Esophagus muscularis mucosa (tissue), 4 donors: ENCODE measurements around the gene MYH7. TPM values are rescaled to one million over a fixed set of nuclear protein-coding genes. Genes with fewer than 3 reads are reported as not detected.

Experiments
- DNase-seq: peaks from one replicate; pipeline ENCODE4 v3.0.0-alpha.2; 2017; ENCODE audit errors: extremely low spot score
- H3K27ac ChIP-seq, 4 donors: fragments of 200-600 bp; sonication (generic); replicated peaks in 1 of 4; 1 replicate in 3 of 4; 2 replicates in 1 of 4; pipeline ENCODE4 v1.5.1; 2016 to 2019; ENCODE audit warnings: mild to moderate bottlenecking in 1 of 4
- H3K27me3 ChIP-seq, 4 donors: fragments of 200-600 bp; sonication (generic); one replicate each; pipeline versions ENCODE4 v1.5.1 to v1.6.0; 2016 to 2019
- H3K36me3 ChIP-seq, 4 donors: fragments of 200-600 bp; sonication (generic); one replicate each; pipeline ENCODE4 v1.5.1; 2016 to 2019
- H3K4me1 ChIP-seq, 4 donors: fragments of 200-600 bp; sonication (generic); one replicate each; pipeline ENCODE4 v1.5.1; 2016 to 2019
- H3K4me3 ChIP-seq, 4 donors: fragments of 200-600 bp; sonication (generic); 1 replicate in 2 of 4; 2 replicates in 2 of 4; pipeline ENCODE4 v1.5.1; 2016 to 2019; ENCODE audit warnings: mild to moderate bottlenecking in 4 of 4, moderate library complexity in 1 of 4
- H3K9me3 ChIP-seq, 4 donors: fragments of 200-600 bp; sonication (generic); 1 replicate in 3 of 4; 2 replicates in 1 of 4; pipeline ENCODE4 v1.5.1; 2016 to 2019
- EP300 ChIP-seq: sonication (generic); formaldehyde crosslinking; IDR thresholded peaks from one replicate; pipeline ENCODE4 v1.6.1; 2017; ENCODE audit warnings: antibody characterized with exemption
- POLR2A ChIP-seq: fragments of 450-650 bp; IDR thresholded peaks from one replicate; pipeline ENCODE4 v1.6.1; 2017; ENCODE audit warnings: antibody characterized with exemption, moderate library complexity, mild to moderate bottlenecking, low read depth
- POLR2AphosphoS5 ChIP-seq, 2 donors: sonication (generic); formaldehyde crosslinking; IDR thresholded peaks; one replicate each; pipeline ENCODE4 v1.6.1; 2017; ENCODE audit warnings: antibody characterized with exemption in 2 of 2
- WGBS: methylation state at CpG from one replicate; pipeline ENCODE4 v1.1.5; 2018; 5-methylcytosine and 5-hydroxymethylcytosine counted together
- intact Hi-C: fragments of 100-400 bp; cut with DNase I; formaldehyde crosslinking; loops from one replicate; pipeline ENCODE4 v1.15.1; 2023
- total RNA-seq, 4 donors: library from RNA; depleted of rRNA; stranded (reverse); fragments of >200 nt; gene quantifications; one replicate each; pipeline versions ENCODE4 v1.1.0 to v1.2.1, GENCODE V29; 2016
- TF ChIP-seq, protein P1 (sequence below), 3 experiments: fragments of 200-600 bp in 2 of 3; fragments of 450-650 bp in 1 of 3; sonication (generic) in 2 of 3; IDR thresholded peaks; one replicate each; pipeline ENCODE4 v1.5.1; 2017 to 2019; ENCODE audit warnings: antibody characterized with exemption in 3 of 3, mild to moderate bottlenecking in 2 of 3, moderate library complexity in 1 of 3

The MYH7 gene
- total RNA-seq, 4 donors from 2014 or later: 0.11 to 0.26 TPM; not detected in 2

DNA sequence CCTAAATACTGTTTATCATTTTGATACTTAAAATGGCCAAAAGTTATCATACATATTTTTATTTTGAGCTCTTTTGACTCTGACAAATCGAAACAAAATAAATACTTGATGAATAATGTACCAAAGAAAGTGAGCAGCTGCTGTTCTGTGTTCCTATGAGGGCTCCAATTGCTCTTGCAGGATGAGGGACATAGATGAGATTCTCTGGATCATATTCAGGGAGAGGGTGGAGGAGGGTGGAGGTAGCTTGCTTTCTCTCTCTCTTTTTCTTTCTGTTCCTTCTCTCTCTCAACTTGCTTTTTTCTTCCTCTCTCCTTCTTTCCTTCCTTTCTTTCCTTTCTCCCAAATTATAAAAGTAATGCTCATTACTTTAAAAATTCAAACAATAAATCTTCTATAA lies 8.9 kb upstream of the MYH7 start:
- WGBS: 81% methylated on average over 1 of the region's 1 CpG
- TF ChIP-seq EP300: no peak
- TF ChIP-seq, protein P1, sequence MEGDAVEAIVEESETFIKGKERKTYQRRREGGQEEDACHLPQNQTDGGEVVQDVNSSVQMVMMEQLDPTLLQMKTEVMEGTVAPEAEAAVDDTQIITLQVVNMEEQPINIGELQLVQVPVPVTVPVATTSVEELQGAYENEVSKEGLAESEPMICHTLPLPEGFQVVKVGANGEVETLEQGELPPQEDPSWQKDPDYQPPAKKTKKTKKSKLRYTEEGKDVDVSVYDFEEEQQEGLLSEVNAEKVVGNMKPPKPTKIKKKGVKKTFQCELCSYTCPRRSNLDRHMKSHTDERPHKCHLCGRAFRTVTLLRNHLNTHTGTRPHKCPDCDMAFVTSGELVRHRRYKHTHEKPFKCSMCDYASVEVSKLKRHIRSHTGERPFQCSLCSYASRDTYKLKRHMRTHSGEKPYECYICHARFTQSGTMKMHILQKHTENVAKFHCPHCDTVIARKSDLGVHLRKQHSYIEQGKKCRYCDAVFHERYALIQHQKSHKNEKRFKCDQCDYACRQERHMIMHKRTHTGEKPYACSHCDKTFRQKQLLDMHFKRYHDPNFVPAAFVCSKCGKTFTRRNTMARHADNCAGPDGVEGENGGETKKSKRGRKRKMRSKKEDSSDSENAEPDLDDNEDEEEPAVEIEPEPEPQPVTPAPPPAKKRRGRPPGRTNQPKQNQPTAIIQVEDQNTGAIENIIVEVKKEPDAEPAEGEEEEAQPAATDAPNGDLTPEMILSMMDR (IDR thresholded peaks at IDR 0.05): no peak
- TF ChIP-seq POLR2A: no peak
- no peak for TF ChIP-seq POLR2AphosphoS5 (IDR thresholded peaks at IDR 0.05)
- intact Hi-C loops: no loop called here
- peaks cover 0 to 8% (median 0%) of the 10 kb centered on the region in 4 donors for H3K4me1 ChIP-seq
- H3K9me3 ChIP-seq: no peaks in the 10 kb centered on the region
- H3K27ac ChIP-seq: no peak overlapping the region
- no peaks in the 10 kb centered on the region for H3K36me3 ChIP-seq
- no peaks in the 10 kb centered on the region for H3K27me3 ChIP-seq
- DNase-seq: no peak
- H3K4me3 ChIP-seq: no peak overlapping the region

DNA sequence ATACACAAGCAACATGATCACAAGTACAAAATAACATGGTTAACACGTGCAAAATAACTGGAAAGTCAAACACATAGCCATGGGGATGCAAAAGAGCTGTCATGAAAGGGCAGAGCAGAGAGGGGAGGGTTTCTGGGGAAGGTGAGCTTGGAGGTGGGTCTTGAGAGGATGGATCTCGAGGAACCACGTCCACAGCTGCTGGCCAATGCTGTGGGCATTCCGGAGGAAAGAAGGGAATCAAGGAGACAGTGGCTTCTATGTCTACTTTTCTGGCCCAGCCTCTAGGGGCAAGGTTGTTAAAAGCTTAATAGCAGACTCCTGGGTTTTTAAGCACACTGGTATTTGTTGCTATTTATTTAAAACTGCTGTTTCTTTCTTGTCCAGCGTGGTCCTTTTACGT lies 8.4 kb upstream of the MYH7 start:
- Histone ChIP-seq H3K36me3 (no peaks in the 10 kb centered on the region), H3K4me1 (peaks cover 0 to 8% (median 0%) of the 10 kb centered on the region in 4 donors), H3K27me3 (no peaks in the 10 kb centered on the region), H3K9me3 (no peaks in the 10 kb centered on the region), H3K27ac (no peak overlapping the region), H3K4me3 (no peak overlapping the region)
- DNase-seq: no peak
- intact Hi-C loops: no loop called here
- 76% methylated on average over 6 of the region's 6 CpGs for WGBS
- TF ChIP-seq, protein P1 (IDR thresholded peaks at IDR 0.05): no peak
- no peak for TF ChIP-seq POLR2A
- TF ChIP-seq EP300: no peak
- TF ChIP-seq POLR2AphosphoS5 (IDR thresholded peaks at IDR 0.05): no peak

- H3K4me1 ChIP-seq: peaks cover 3 to 8% (median 4%) of the 10 kb centered on the region in 4 donors
- H3K4me3 ChIP-seq: no peak overlapping the region
- DNase-seq: no peak
- H3K27ac ChIP-seq: no peak overlapping the region
- 80% methylated on average over 11 of the region's 11 CpGs for WGBS
- intact Hi-C loops: no loop called here
- no peaks in the 10 kb centered on the region for H3K9me3 ChIP-seq
- no peak for TF ChIP-seq EP300
- TF ChIP-seq, protein P1 (IDR thresholded peaks at IDR 0.05): no peak
- no peak for TF ChIP-seq POLR2AphosphoS5 (IDR thresholded peaks at IDR 0.05)
- no peak for TF ChIP-seq POLR2A
- H3K27me3 ChIP-seq: no peaks in the 10 kb centered on the region
- no peaks in the 10 kb centered on the region for H3K36me3 ChIP-seq
Measured at GRCh38 chr14:23443411-23443812, 8.0 kb upstream of the MYH7 start.

GRCh38 chr14:23442721-23443356 lies 7.4 kb upstream of the MYH7 start:
- H3K4me3 ChIP-seq: no peak overlapping the region

More at GRCh38 chr14:23442721-23443356, 7.4 kb upstream of the MYH7 start:
- WGBS: 78% methylated on average over 7 of the region's 9 CpGs
- Histone ChIP-seq H3K36me3 (no peaks in the 10 kb centered on the region), H3K27me3 (no peaks in the 10 kb centered on the region), H3K27ac (no peak overlapping the region), H3K4me1 (peaks cover 6 to 9% (median 8%) of the 10 kb centered on the region in 4 donors), H3K9me3 (no peaks in the 10 kb centered on the region)
- TF ChIP-seq, protein P1 (IDR thresholded peaks at IDR 0.05): no peak
- TF ChIP-seq POLR2A (no peak), POLR2AphosphoS5 (IDR thresholded peaks at IDR 0.05) (no peak), EP300 (no peak)
- no peak for DNase-seq
- intact Hi-C loops: no loop called here
